Parathyroid adenoma (tissue), 2 donors: Measurements from ENCODE around the gene DYRK3.

ENCODE experiments used
- H2AFZ ChIP-seq: fragments of 300-600 bp; sonication (generic); one replicate; pipeline ENCODE4 v1.7.0; 2017; ENCODE audit warnings: antibody characterized with exemption, mild to moderate bottlenecking
- H3K27ac ChIP-seq: fragments of 300-600 bp; sonication (generic); one replicate; pipeline ENCODE4 v1.7.0; 2017
- H3K27me3 ChIP-seq: fragments of 300-600 bp; sonication (generic); one replicate; pipeline ENCODE4 v1.7.0; 2017; ENCODE audit warnings: low read length; ENCODE audit not compliant: control insufficient read depth, insufficient read depth
- H3K36me3 ChIP-seq: fragments of 300-600 bp; sonication (generic); one replicate; pipeline ENCODE4 v1.7.0; 2017; ENCODE audit warnings: low read length; ENCODE audit not compliant: control insufficient read depth, insufficient read depth
- H3K4me1 ChIP-seq: fragments of 300-600 bp; sonication (generic); one replicate; pipeline ENCODE4 v1.7.0; 2017; ENCODE audit warnings: control low read depth
- H3K4me2 ChIP-seq: fragments of 300-600 bp; sonication (generic); one replicate; pipeline ENCODE4 v1.7.0; 2017; ENCODE audit warnings: low read length
- H3K4me3 ChIP-seq: fragments of 300-600 bp; sonication (generic); one replicate; pipeline ENCODE4 v1.7.0; 2017; ENCODE audit warnings: low read depth, low read length
- H3K79me2 ChIP-seq: fragments of 300-600 bp; sonication (generic); one replicate; pipeline ENCODE4 v1.7.0; 2017; ENCODE audit warnings: control low read depth
- H3K9ac ChIP-seq: fragments of 300-600 bp; sonication (generic); one replicate; pipeline ENCODE4 v1.7.0; 2017; ENCODE audit warnings: mild to moderate bottlenecking
- H3K9me3 ChIP-seq: fragments of 300-600 bp; sonication (generic); one replicate; pipeline ENCODE4 v1.7.0; 2017; ENCODE audit warnings: low read length; ENCODE audit not compliant: control insufficient read depth
- CTCF ChIP-seq: fragments of 300-600 bp; sonication (generic); IDR thresholded peaks from one replicate; pipeline ENCODE4 v1.7.0; 2017; ENCODE audit warnings: antibody characterized with exemption, mild to moderate bottlenecking
- donor health status: primary hyperparathyroidism.

Gene DYRK3

GRCh38 chr1:206680279-206680678, 44.9 kb downstream of the DYRK3 start:
- Histone ChIP-seq H3K9me3 (no peaks in the 10 kb centered on the region), H3K4me1 (no peaks in the 10 kb centered on the region), H3K27me3 (no peaks in the 10 kb centered on the region), H3K36me3 (no peaks in the 10 kb centered on the region), H3K9ac (no peak overlapping the region), H3K4me3 (no peak overlapping the region), H3K79me2 (no peaks in the 10 kb centered on the region), H3K4me2 (no peak overlapping the region), H2AFZ (no peak overlapping the region), H3K27ac (no peak overlapping the region)
- TF ChIP-seq CTCF, result no peak

- H3K9ac ChIP-seq, result no peak overlapping the region
- no peak overlapping the region for H3K4me3 ChIP-seq
- no peak overlapping the region for H3K4me2 ChIP-seq
- no peak overlapping the region for H3K27ac ChIP-seq
- H3K9me3 ChIP-seq, result no peaks in the 10 kb centered on the region
- no peaks in the 10 kb centered on the region for H3K4me1 ChIP-seq
- no peak overlapping the region for H2AFZ ChIP-seq
- H3K36me3 ChIP-seq, result no peaks in the 10 kb centered on the region
- no peaks in the 10 kb centered on the region for H3K79me2 ChIP-seq
- no peaks in the 10 kb centered on the region for H3K27me3 ChIP-seq
- no peak for TF ChIP-seq CTCF
Measured at GRCh38 chr1:206681359-206681758, 46.0 kb downstream of the DYRK3 start.

GRCh38 chr1:206682111-206682510, 46.8 kb downstream of the DYRK3 start:
- Histone ChIP-seq H3K79me2 (no peaks in the 10 kb centered on the region), H3K27ac (no peak overlapping the region), H3K4me1 (peaks cover 4% of the 10 kb centered on the region), H3K4me2 (no peak overlapping the region), H3K27me3 (no peaks in the 10 kb centered on the region), H3K4me3 (no peak overlapping the region), H3K36me3 (no peaks in the 10 kb centered on the region), H3K9me3 (no peaks in the 10 kb centered on the region), H3K9ac (no peak overlapping the region), H2AFZ (no peak overlapping the region)
- no peak for TF ChIP-seq CTCF

- Histone ChIP-seq H3K4me2 (no peak overlapping the region), H2AFZ (no peak overlapping the region), H3K9me3 (no peaks in the 10 kb centered on the region), H3K4me3 (no peak overlapping the region), H3K36me3 (no peaks in the 10 kb centered on the region), H3K79me2 (peaks cover 5% of the 10 kb centered on the region), H3K27me3 (no peaks in the 10 kb centered on the region), H3K9ac (no peak overlapping the region), H3K4me1 (peaks cover 4% of the 10 kb centered on the region), H3K27ac (no peak overlapping the region)
- no peak for TF ChIP-seq CTCF
Measured at GRCh38 chr1:206683313-206683712, 48.0 kb downstream of the DYRK3 start.

GRCh38 chr1:206684003-206684402, 48.7 kb downstream of the DYRK3 start:
- no peak overlapping the region for H3K9ac ChIP-seq
- TF ChIP-seq CTCF, result no peak

More at GRCh38 chr1:206684003-206684402, 48.7 kb downstream of the DYRK3 start:
- Histone ChIP-seq H3K9me3 (no peaks in the 10 kb centered on the region), H3K79me2 (peaks cover 5% of the 10 kb centered on the region), H3K27me3 (no peaks in the 10 kb centered on the region), H2AFZ (no peak overlapping the region), H3K27ac (no peak overlapping the region), H3K4me1 (peaks cover 4% of the 10 kb centered on the region), H3K36me3 (no peaks in the 10 kb centered on the region), H3K4me2 (no peak overlapping the region), H3K4me3 (peak overlapping the region; percentile 55)
